ENCODE results near the gene DMBT1.

The DMBT1 gene

DNA sequence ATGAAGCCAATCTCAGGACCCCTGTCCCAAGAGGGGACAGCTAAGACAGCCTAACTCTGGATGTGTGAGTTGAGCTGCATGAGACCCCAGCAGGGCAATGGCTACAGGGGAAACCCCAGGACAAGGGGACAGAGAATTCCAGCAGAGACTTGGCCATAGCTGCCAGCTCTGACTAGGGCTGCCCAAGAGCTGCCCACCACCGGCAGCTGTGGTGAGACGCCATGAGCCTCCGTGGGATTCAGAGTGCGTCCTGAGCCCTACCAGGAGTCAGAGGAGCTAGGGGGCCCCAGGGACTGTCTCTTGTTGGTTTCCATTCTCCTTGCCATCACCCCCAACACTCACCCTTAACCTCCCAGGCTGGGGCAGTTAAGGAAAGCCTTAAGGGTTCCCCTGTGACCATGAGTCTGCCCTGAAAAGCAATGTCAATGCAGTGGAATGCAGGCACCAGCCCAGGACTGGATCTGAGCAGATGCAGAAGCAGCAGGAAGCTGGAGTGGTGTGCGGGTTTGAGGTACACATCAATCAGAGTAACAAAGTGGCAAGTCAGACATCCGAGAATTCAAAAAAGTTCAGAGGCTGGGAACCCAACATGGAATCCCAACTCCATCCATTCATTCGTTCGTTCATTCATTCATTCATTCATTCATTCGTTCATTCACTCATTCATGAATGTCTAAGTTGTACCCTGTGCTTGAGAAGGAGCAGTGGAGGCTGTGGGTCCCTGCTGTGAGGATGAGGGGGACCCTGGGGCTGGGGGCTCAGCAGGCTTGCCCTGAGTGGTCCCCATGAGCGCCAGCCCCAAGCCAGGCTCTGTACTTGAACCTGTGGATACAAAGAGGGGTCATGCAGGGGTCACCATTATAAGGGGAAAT is 86.2 kb downstream of the DMBT1 start:
- Histone ChIP-seq H3K9me3 (ENCODE audit: insufficient read depth, low read length) (no peaks in the 10 kb centered on the region), H3K9ac (ENCODE audit: low read length) (no peak overlapping the region), H3K4me1 (ENCODE audit: low read length) (no peaks in the 10 kb centered on the region), H3K27ac (ENCODE audit: low read length) (no peak overlapping the region), H4K20me1 (ENCODE audit: insufficient read depth, low read length) (no peaks in the 10 kb centered on the region), H3K4me3 (ENCODE audit: low read length) (no peak overlapping the region), H3K27me3 (ENCODE audit: low read depth, low read length) (peaks cover 7% of the 10 kb centered on the region; the same call in 1 of the 2 replicates), H3K36me3 (replicated peaks; ENCODE audit: low read depth, low read length) (no peaks in the 10 kb centered on the region), H2AFZ (ENCODE audit: low read depth, low read length) (no peak overlapping the region), H3K79me2 (ENCODE audit: low read length) (no peaks in the 10 kb centered on the region), H3K4me2 (ENCODE audit: low read length) (no peak overlapping the region)
- TF ChIP-seq, protein P1, sequence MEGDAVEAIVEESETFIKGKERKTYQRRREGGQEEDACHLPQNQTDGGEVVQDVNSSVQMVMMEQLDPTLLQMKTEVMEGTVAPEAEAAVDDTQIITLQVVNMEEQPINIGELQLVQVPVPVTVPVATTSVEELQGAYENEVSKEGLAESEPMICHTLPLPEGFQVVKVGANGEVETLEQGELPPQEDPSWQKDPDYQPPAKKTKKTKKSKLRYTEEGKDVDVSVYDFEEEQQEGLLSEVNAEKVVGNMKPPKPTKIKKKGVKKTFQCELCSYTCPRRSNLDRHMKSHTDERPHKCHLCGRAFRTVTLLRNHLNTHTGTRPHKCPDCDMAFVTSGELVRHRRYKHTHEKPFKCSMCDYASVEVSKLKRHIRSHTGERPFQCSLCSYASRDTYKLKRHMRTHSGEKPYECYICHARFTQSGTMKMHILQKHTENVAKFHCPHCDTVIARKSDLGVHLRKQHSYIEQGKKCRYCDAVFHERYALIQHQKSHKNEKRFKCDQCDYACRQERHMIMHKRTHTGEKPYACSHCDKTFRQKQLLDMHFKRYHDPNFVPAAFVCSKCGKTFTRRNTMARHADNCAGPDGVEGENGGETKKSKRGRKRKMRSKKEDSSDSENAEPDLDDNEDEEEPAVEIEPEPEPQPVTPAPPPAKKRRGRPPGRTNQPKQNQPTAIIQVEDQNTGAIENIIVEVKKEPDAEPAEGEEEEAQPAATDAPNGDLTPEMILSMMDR (IDR thresholded peaks at IDR 0.05; ENCODE audit: low read depth, low read length): no peak
- no peak for TF ChIP-seq EZH2phosphoT487 (IDR thresholded peaks at IDR 0.05; ENCODE audit: low read depth)

DNA sequence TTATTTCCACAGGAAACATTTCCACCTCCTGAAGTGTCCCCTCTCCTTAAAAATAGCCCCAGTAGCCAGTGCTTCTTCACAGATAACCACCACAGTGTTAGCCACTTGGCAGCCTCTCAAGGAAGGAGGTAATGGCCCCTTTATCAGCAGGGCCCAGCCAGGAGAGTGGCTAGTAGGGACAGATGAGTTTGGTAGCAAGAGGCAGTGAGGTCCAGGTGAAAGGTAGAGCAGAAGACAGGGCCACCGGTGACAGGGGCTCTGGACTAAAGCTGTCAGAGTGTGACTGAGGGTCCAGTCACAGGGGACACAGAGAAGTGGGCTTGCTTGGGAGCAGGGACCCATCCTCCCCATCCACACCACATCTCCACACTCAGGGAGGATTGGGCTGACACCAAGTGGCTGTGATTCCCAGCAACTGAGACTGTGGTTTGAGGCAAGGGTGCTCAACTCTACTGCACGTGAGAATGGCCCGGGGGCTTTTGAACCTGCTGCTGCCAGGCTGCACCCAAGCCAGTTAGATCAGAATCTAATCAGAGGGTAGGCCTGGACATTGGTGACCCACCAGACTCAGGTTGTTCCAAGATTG is 86.9 kb downstream of the DMBT1 start:
- H3K9ac ChIP-seq (ENCODE audit: low read length): no peak overlapping the region
- H3K9me3 ChIP-seq (ENCODE audit: insufficient read depth, low read length): no peaks in the 10 kb centered on the region
- TF ChIP-seq, protein P1 (IDR thresholded peaks at IDR 0.05; ENCODE audit: low read depth, low read length): no peak
- no peak for TF ChIP-seq EZH2phosphoT487 (IDR thresholded peaks at IDR 0.05; ENCODE audit: low read depth)
- no peak overlapping the region for H3K27ac ChIP-seq (ENCODE audit: low read length)
- H3K36me3 ChIP-seq (replicated peaks; ENCODE audit: low read depth, low read length): no peaks in the 10 kb centered on the region
- peaks cover 9% of the 10 kb centered on the region for H3K27me3 ChIP-seq (ENCODE audit: low read depth, low read length)
- H3K4me1 ChIP-seq (ENCODE audit: low read length): no peaks in the 10 kb centered on the region
- no peak overlapping the region for H2AFZ ChIP-seq (ENCODE audit: low read depth, low read length)
- H3K4me2 ChIP-seq (ENCODE audit: low read length): no peak overlapping the region
- H3K79me2 ChIP-seq (ENCODE audit: low read length): no peaks in the 10 kb centered on the region
- H3K4me3 ChIP-seq (ENCODE audit: low read length): no peak overlapping the region
- no peaks in the 10 kb centered on the region for H4K20me1 ChIP-seq (ENCODE audit: insufficient read depth, low read length)

DNA sequence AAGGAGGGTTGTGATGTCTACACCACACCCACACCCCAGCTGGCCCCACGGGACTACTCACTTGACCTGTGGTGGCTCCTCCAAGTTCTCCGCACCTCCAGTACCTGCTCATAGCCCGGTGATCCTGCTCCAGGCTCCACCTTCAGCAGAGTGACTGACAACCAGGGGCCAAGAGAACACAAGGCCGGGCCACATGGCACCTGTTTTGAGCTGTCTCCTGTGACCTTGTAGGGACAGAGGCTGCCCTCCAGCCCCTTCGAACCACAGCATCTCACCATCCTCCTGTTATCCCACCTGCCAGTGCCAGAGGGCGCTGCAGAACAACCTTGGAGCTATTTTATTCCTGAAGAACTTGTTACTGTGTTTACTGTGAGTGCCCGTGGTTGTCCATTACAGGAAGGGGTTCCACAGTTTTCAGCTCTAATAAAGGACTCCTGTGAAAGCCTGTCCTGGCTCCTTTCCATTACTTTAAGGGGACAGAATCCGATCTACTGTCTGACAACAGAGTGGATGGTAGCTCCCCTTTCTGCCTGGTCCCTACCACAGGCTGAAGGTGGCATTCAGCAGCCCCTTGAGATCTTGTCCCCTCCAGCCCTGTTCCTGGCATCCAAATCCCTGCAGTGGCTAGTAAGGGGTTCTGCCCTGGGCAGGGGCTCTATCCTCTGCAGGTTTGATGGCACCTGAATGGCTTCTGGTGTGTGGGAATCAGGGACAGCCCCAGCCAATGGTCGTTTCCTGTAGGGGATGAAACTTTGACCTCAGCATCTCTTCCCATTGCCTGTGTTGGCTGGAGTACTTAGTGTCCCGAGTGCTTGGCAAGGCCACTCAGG is 88.3 kb downstream of the DMBT1 start:
- no peaks in the 10 kb centered on the region for H3K36me3 ChIP-seq (replicated peaks; ENCODE audit: low read depth, low read length)
- H3K79me2 ChIP-seq (ENCODE audit: low read length): no peaks in the 10 kb centered on the region
- H3K9me3 ChIP-seq (ENCODE audit: insufficient read depth, low read length): no peaks in the 10 kb centered on the region
- no peak for TF ChIP-seq EZH2phosphoT487 (IDR thresholded peaks at IDR 0.05; ENCODE audit: low read depth)
- TF ChIP-seq, protein P1 (IDR thresholded peaks at IDR 0.05; ENCODE audit: low read depth, low read length): peak; percentile 56
- H3K4me1 ChIP-seq (ENCODE audit: low read length): no peaks in the 10 kb centered on the region
- no peak overlapping the region for H3K4me2 ChIP-seq (ENCODE audit: low read length)
- H3K27ac ChIP-seq (ENCODE audit: low read length): no peak overlapping the region
- H3K9ac ChIP-seq (ENCODE audit: low read length): no peak overlapping the region
- H3K27me3 ChIP-seq (ENCODE audit: low read depth, low read length): peaks cover 14% of the 10 kb centered on the region
- no peak overlapping the region for H3K4me3 ChIP-seq (ENCODE audit: low read length)
- no peaks in the 10 kb centered on the region for H4K20me1 ChIP-seq (ENCODE audit: insufficient read depth, low read length)
- H2AFZ ChIP-seq (ENCODE audit: low read depth, low read length): no peak overlapping the region

DNA sequence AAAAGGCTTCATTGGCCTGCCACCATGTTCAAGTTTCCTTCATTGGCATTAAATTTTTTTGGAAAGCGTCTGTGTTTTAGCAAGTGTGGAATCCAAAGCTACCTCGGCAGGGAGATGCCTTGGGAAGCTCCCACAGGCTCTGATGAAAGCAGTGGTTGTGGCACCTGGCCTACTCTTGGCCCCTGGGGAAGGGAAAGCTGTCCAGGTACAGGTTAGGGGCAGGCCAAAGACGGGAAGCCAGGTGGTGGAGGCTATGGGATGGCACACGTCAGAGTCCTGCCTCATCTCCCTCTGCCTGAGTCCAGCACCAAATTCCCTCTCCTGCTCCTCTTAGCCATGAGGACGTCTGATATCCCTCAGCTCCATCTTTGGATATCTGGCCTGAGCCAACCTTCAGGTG is 89.3 kb downstream of the DMBT1 start:
- Histone ChIP-seq H3K27me3 (ENCODE audit: low read depth, low read length) (peaks cover 14% of the 10 kb centered on the region), H3K27ac (ENCODE audit: low read length) (no peak overlapping the region), H3K9me3 (ENCODE audit: insufficient read depth, low read length) (no peaks in the 10 kb centered on the region), H3K9ac (ENCODE audit: low read length) (no peak overlapping the region), H4K20me1 (ENCODE audit: insufficient read depth, low read length) (no peaks in the 10 kb centered on the region), H3K4me2 (ENCODE audit: low read length) (no peak overlapping the region), H3K79me2 (ENCODE audit: low read length) (no peaks in the 10 kb centered on the region), H3K36me3 (replicated peaks; ENCODE audit: low read depth, low read length) (no peaks in the 10 kb centered on the region), H3K4me3 (ENCODE audit: low read length) (no peak overlapping the region), H2AFZ (ENCODE audit: low read depth, low read length) (no peak overlapping the region), H3K4me1 (ENCODE audit: low read length) (no peaks in the 10 kb centered on the region)
- TF ChIP-seq, protein P1 (IDR thresholded peaks at IDR 0.05; ENCODE audit: low read depth, low read length): no peak
- TF ChIP-seq EZH2phosphoT487 (IDR thresholded peaks at IDR 0.05; ENCODE audit: low read depth): no peak

Data from OCI-LY3 (cell line).